Activated CD4-positive, alpha-beta T cell treated with anti-CD3 and anti-CD28 coated beads, Interleukin-10, Interleukin-2, amounts not matched to agents 100 ng/mL and 50 ng/mL, durations not matched to agents 16 hours and 8 hours (primary cell): ENCODE data around the gene DDX55.
A peak's percentile ranks its signal among the peaks of the same experiment; 100 is the strongest.
"Not testable (repeated sequence)": the region's sequence is repeated elsewhere in the genome, so short reads cannot be mapped to it uniquely, and the experiment has no call there.

Experiments
- DNase-seq: peaks from one replicate; pipeline ENCODE4 v3.0.0-alpha.2; 2020

DDX55 gene

GRCh38 chr12:123601602-123602489, at the start of gene DDX55:
TSS of gene DDX55 (plus strand) at chr12:123602099. CDS start at chr12:123602149, 50 bp downstream.
- DNase-seq, result peak; percentile 89

- not testable (repeated sequence) for DNase-seq
These were observed 47.8 kb upstream of the DDX55 start for GRCh38 chr12:123554136-123554535.

GRCh38 chr12:123554843-123555242, 47.1 kb upstream of the DDX55 start:
- DNase-seq, result not testable (repeated sequence)

- DNase-seq, result not testable (repeated sequence)
These were observed 43.4 kb upstream of the DDX55 start for GRCh38 chr12:123558487-123558886.

GRCh38 chr12:123559468-123559867, 42.4 kb upstream of the DDX55 start:
- DNase-seq, result no peak

GRCh38 chr12:123571343-123571813, 30.5 kb upstream of the DDX55 start:
- DNase-seq, result no peak

- DNase-seq, result no peak
These were observed 29.5 kb upstream of the DDX55 start for GRCh38 chr12:123572391-123572790.

- DNase-seq, result no peak
These were observed 28.0 kb upstream of the DDX55 start for GRCh38 chr12:123573870-123574269.

GRCh38 chr12:123576611-123577010, 25.3 kb upstream of the DDX55 start:
- no peak for DNase-seq

GRCh38 chr12:123578243-123578642, 23.7 kb upstream of the DDX55 start:
- DNase-seq, result no peak

GRCh38 chr12:123578829-123579228, 23.1 kb upstream of the DDX55 start:
- DNase-seq, result not testable (repeated sequence)

GRCh38 chr12:123580772-123581171, 21.1 kb upstream of the DDX55 start:
- no peak for DNase-seq

GRCh38 chr12:123591702-123592481, 10.0 kb upstream of the DDX55 start:
- DNase-seq, result no peak

- DNase-seq, result no peak
These were observed 6.2 kb upstream of the DDX55 start for GRCh38 chr12:123595729-123596128.

GRCh38 chr12:123597100-123597499, 4.8 kb upstream of the DDX55 start:
- no peak for DNase-seq

- DNase-seq, result no peak
These were observed 3.4 kb upstream of the DDX55 start for GRCh38 chr12:123598522-123598921.

- no peak for DNase-seq
These were observed 2.6 kb upstream of the DDX55 start for GRCh38 chr12:123599310-123599709.

GRCh38 chr12:123599721-123600120, 2.2 kb upstream of the DDX55 start:
- no peak for DNase-seq

GRCh38 chr12:123602651-123603195, 824 bp downstream of the DDX55 start:
- peak; percentile 29 for DNase-seq

- DNase-seq, result not testable (repeated sequence)
These were observed 1.6 kb downstream of the DDX55 start for GRCh38 chr12:123603495-123603894.

GRCh38 chr12:123607756-123608155, 5.9 kb downstream of the DDX55 start:
- no peak for DNase-seq

- no peak for DNase-seq
These were observed 6.3 kb downstream of the DDX55 start for GRCh38 chr12:123608182-123608581.

- no peak for DNase-seq
These were observed 12.2 kb downstream of the DDX55 start for GRCh38 chr12:123614110-123614509.
